NCI-H82 treated with DMSO at 0.1 percent for 48 hours (cell line): Measurements from ENCODE around the gene SHH.

Source experiments
- DNase-seq: peaks from one replicate; lab custom pipeline; 2025; ENCODE audit not compliant: unreplicated experiment; lab: John Stamatoyannopoulos, UW

Gene SHH

DNA sequence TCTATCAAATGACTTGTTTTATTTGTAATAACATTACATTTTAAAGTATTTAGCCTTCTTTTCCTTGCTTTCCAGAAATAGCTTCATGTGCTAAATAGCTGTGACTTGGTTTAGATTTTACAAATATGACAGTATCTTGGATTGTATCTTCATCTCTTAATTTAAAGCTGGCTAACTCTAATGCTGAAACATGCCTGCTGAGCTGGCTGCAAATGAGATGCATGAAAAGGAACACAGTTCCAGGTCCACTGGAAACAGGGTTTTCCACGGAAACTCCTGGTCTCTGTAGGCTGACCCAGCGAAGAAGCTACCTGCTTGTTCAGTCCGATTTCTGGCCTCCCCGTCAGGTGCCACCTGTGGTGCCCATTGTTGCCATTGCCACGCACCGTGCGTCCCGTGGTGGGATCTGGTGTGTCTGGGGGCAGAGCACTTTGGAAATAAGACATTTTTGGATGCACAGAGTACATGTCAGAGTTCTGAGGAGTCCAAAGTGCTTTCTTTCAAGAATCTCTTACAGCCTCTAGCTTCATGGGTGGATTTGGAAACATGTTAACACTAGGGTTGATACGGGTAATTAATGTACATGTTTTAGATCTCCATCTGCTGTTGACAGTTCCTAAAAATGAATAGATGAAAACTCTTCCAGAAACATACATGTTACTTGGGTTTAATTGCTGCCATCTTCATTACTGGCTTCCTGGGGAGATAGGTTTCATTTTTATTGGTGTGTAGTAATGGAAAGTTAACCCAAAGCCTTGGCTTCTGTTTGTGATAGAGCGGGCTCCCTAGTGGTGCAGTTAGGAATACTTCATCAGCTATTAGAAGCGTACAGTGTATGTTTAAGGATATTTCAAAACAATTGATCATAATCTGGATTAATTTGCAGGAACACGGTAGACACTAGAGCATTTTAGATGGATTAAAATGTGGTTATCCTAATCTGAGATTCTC, 45.0 kb downstream of the SHH start:
- DNase-seq = no peak

DNA sequence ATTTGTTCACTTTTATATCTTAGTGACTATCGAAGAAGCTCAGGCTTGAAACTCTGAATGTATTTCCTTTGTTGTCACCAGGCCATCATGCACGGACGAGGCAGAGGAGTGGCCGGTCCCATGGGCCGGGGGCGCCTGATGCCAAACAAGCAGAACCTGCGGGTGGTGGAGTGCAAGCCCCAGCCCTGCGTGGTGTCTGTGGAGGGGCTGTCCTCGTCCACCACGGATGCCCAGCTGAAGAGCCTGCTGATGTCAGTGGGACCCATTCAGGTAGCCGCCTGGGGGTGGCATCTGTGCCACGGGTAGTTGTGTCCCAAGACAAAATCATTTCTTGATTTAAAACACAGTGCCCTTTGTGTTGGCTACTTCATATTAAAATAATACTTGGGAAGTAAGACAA, 45.9 kb downstream of the SHH start:
- no peak for DNase-seq

DNA sequence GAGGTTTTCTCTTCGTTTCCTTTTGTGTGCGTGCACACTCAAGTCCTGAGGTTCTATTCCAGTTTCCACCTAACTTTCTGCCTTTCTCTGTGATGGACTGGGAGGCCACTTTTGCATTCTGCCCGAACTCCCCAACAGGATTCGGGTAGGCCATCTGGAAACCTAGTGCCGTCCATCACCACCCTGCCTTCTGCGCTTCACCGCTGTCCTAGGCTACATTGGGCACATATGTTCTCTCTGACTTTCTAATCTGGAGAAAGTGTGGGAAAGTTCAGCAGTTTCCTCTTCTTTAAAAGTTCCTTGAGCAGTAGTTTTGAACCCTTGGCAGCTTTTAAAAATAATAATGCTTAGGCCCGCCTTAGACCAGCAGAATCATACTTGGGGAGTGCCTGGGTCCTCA, 46.8 kb downstream of the SHH start:
- no peak for DNase-seq

DNA sequence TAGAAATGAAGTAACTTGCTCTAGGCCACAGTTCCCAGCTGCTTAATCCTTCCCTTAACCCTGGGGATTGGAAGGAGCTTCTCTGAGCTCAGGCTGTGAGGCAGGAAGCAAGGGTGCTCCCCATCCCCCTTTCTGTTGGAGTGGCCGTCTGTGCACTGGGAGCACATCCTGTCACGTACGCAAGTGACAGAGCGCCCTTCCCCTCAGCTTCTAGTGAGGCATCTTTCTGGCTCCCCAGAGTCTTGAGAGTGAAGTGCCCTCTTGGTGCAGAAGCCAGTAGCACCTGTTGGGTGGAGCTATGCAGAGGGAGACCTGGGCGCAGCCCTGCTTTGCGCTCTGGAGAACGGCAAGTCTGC, 47.8 kb downstream of the SHH start:
- DNase-seq = no peak

DNA sequence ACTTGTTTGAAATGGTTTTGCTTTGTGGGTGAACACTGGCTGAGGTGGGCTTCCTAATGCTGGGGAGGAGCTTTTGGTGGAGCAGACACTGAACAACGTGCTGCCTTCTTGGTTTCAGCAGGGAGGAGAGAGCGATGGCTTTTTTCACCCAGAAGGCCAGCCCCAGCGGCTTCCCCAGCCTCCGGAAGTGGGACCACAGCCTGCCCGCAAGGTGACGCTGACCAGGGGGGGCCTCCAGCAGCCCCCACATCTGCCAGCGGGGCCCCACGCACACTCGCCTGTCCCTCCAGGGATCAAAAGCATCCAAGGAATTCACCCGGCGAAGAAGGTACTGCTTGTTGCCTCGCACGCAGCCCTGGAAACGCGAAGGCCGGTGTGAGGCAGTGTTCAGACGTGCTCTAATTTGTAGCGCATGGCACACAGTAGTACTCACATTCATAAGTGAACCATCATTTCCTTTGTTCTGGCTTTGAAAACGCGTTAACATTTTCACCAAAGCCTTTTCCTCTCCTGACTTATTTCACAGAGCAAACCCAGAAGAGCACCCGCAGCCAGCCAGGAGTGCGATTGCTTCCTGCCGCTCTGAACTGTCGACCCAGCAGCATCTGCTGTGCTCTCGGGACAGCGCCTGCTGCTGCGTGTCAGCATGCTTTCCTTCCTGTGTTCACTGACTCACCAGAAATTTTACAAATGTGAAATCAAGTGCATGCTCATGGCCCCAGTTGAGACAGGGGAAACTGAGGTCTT, 48.4 kb downstream of the SHH start:
- DNase-seq = no peak

DNA sequence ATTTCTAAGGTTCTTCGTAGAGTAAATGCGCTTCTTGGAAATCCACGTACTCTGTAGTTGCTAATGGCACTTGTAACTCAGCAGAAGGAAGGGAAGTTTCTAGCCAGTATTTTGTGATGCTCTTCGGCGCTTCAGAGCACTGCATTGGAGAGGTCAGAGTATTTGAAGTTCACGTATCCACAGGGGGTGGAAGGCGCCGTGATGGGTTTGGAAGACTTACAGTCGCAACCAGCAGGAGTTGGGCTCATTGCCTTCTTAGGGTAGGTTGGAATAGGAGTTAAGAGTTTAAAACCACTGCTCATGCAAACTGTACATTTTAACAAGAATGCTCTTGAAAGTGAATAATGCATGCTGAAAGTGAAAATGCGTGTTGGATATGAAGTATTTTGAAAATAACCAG, 49.1 kb downstream of the SHH start:
- DNase-seq = no peak

DNA sequence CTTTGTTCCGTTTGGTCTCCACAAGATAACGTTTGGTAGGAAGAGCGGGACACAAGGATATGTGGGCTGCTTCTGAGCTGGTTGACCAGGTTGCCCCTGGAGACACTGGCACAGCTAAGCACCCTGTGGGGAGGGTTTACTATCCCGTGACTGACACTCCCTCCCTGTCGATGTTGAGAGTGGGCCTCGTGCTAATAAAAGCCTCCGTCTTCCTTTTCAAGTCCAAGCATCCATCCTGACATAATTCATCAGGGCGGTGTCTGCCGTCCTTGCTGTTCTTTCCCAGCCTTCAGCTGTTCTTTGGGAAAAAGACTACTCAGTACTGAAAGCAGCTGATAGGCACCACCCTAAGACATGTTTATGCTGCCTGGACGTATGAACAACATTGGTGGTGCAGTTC, 49.6 kb downstream of the SHH start:
- no peak for DNase-seq

DNA sequence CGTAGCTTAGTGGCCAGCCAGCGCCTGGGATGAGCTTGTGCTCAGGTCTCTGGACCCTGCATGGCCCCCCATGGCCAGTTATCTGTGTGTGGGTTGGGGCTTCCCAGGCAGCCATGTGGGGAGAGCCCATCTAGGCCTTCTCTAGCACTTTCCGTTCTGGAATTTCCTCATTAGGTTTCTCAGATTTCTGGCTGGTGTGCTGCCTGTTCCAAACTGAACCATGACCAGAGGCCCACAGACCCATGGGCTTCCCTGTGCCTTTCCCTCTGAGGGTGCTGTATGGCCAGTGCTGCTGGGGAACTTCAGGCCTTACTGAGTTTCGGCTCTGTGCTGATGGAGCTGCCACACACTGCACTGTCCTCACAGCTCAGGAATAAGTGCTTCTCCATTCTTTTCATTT, 50.2 kb downstream of the SHH start:
- DNase-seq = no peak

DNA sequence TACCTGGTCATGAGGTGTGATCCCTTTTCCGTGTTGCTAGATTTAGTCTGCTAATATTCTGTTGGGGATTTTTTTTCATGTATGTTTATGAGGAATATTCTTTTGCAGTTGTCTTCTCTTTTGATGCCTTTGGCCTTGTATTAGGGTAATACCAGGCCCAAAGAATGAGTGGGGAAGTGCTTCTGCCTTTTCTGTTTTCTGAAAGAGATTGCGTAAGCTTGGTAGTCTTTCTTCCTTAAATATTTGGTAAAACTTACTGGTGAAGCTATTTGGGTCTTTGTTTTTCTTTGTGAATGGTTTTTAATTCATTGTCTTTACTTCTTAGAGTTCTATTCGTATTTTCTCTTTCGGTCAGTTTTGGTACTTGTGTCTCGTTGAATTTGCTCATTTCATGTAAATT, 51.1 kb downstream of the SHH start:
- no peak for DNase-seq

DNA sequence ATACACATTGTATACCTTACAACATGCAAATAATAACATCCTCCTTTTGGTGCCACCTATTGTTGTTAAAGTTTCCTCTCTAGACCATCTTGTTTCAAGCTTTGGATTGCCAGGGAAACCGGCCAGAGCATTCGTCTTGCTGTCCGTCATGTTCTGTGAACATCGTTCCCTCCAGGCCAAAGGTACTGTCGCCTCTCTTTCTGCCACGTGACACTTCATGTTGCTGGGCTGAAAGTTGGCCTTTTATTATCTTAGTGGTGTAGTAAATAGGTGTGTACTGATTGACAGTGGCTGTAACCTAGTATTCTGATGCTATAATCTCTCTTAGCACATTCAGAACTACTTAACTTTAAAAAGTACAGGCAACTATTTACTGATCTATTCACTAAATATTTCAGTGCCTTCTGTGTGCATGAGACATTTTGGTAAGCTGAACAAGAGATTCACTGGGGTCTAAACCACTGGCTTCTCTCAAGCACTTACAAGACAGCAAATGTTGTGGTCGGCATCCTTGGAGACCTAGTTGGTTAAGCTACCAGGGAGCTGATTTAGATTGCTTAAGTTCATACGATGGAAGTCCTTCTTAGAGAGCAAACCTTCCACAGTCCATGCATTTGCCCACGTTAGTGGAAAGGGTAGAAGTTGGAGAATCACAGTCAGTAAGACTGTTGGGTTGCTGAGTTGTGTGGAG, 52.4 kb downstream of the SHH start:
- no peak for DNase-seq

DNA sequence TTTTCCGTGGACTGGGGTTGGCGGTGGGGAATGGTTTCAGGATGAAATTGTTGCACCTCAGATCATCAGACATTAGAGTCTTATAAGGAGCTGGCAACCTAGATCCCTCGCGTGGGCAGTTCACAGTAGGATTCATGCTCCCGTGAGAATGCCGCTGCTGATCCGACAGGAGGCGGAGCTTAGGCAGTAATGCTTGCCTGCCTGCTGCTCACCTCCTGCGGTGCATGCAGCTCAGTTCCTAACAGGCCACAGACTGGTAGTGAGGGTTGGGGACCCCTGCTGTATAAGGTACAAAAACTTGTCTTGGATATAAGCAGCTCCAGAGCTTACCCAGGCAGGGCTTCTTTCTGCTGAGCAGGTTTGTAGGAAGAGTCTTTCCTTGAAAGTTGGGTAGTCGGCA, 53.9 kb downstream of the SHH start:
- DNase-seq = no peak

DNA sequence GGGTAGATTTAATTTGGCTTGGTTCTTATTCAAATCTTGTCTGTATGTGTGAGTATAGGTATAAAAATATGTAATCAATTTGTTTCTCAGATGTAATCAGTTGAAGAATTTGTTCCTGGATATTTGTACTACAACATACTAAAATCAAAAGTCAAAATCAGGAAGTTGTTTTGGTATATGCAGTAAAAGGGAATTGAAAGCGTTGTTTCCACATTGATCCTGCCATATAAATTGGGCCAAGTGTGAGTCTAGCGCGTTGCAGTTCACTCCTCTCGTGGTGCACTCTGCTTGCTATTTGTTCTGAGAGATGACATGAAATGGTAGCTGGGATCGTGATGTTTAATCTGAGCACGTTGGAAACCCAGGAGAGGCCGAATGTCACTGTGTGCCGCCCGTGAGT, 55.9 kb downstream of the SHH start:
- DNase-seq = no peak

DNA sequence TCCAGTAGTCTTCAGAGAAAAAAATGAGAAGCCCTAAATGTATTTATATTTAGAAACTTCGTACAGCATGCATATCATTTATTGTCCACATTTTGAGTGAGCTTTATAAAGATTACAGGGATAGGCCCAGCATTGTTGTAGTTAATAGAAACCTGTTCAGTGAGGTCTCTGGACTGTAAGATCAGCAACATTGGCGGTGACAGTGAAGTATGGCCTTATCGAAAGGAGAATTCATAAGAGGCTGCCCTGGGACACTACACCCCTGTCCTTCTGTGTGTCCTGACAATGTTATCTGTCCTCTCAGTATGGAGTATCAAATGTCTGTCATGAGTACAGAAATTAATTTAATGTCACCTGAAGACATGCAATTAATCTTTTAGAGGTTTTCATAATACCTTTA, 57.2 kb downstream of the SHH start:
- no peak for DNase-seq

DNA sequence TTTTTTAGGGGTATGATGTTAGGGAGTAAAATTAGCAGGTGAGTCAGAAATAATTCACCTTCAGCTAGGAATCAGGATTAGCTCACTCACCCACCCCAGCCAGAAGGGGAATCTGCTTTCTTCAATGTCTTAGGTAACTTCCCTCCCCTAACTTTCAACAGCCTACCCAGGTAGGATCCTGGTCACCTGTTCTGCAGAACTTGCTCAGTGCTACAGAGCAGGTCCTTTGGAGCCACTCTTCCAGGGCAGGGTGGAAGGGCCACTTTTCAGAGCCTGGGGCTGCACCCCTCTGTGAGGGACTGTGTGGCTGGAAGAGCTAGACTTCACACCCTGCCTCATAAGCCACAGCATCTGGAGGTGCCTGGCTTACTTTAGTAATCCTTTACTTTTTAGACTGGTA, 58.1 kb downstream of the SHH start:
- no peak for DNase-seq

DNA sequence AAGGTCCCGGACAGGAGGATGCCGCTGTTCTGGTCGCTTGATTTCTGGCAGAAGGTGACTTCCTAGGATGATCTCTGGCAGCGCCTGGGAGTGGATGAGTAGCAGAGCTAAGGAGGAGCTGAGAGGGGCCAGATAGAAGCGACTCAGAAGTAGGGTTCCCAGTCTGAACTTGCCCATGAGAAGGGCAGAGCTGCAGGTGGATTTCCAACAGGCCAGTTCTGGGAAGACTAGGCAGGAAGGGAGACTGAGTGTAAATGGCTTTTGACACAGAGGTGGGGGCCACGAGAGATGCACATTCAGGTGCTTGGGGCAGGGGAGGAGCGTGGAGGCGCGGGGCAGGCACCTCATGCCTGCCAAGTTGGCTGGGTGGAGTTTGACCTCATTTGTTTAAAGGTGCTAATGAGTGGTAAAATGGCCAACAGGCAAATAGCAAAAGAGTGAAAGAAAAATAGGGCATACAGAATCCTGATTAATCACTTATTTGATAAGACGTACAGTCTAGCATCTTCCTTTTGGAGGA, 58.8 kb downstream of the SHH start:
- no peak for DNase-seq

DNA sequence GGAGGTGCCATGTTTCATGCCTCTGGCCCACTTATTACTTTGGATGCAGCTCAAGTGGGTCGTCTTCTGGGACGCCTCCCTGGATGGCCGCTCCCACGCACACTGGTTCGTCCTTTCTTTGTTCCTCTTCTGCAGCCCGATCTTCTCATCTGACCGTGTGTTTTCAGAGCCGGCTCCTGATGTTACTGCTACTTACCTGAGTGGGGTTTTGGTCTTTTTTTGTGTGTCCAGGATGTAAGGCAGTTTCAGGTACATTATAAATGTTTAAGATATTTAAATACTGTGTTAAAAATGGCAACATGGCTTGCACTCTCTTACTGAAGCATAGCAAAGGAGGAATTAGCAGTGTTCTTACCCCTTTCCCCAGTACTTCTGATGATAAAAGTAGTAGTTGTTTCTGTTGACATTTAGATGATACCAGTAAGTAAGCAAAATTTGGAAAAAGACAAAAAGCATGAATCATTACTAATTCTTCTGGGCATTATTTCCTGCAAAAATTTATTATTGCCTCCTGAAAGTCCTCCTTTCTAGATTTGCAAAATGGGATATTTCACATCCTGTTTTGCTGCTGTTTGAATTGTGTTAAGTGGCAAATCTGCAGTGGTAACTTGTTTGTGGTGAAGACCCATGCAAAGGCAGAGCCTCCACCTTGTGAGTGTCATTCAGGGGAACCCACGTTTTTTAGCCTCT, 59.4 kb downstream of the SHH start:
- DNase-seq = no peak

DNA sequence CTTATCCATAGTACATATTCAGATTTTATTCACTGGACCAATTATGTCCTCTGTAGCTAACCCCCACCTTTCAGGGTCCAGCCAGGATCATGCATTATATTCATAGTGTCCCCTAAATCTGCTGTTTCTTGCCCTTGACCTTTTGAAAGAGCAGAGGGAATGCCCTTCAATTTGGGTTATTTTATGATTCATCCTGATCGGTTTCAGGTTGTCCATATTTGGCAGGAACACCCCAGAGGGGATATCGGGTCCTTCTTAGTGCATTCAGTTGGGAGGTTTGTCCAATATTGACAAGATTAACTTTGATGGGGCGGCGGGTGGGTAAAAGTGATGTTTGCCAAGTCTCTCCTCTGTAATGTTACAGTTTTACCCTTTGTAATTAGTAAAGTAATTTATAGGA, 60.9 kb downstream of the SHH start:
- no peak for DNase-seq

DNA sequence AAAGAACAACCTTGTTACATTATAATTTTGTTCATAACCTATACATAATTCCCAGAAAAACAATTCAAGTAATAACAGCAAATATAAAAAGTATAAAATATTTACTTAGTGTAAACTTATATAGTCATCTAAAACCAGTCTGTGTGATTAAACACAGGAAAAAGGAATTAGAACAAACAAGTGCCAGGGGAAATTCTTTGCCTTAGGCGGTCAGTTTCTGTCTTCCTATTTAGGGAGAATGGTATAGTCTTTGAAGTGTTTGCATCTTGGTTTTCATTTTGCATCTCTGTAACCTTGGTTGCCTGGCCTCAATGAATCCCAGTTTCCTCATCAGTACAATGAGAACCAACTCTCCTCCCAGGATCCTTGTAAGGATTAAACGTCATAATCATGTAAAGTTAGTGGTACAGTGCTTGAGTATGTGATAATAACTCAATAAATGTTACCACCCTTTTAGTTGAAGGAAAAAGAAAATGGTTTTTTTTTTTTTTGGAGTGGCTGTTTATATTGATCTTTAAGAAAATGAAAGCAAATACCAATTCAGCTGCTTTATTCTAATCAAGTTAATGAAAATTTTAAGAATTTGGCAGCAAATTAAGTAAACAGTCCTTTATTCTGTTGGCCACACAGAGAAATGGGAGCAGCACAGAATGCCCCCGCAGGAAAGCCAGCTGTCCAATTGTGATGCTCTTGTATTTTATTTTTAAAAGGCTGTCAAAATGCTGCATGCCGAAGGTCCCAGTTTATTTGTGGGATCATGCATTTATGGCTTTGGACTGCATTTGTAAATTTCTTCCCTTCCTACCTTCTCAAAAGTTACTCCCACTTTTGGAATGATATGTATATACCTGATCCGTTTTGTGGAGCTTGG, 61.8 kb downstream of the SHH start:
- no peak for DNase-seq
